Ascending aorta (tissue), 2 donors: ENCODE measurements around the gene SALL1. TPM values are rescaled to one million over a fixed set of nuclear protein-coding genes. Genes with fewer than 3 reads are reported as not detected.

Experiments used
- DNase-seq, 2 donors: peaks; one replicate each; pipeline ENCODE4 v3.0.0-alpha.2; 2019; ENCODE audit warnings: low spot score in 2 of 2
- H3K27ac ChIP-seq, 2 donors: fragments of 200-600 bp; sonication (generic); one replicate each; pipeline ENCODE4 v1.5.1; 2016 to 2017; ENCODE audit warnings: mild to moderate bottlenecking in 1 of 2
- H3K27me3 ChIP-seq: fragments of 200-600 bp; sonication (generic); one replicate; pipeline ENCODE4 v1.5.1; 2017
- H3K36me3 ChIP-seq, 2 donors: fragments of 200-600 bp; sonication (generic); one replicate each; pipeline ENCODE4 v1.5.1; 2016
- H3K4me1 ChIP-seq, 2 donors: fragments of 200-600 bp; sonication (generic); one replicate each; pipeline ENCODE4 v1.5.1; 2016 to 2017; ENCODE audit warnings: mild to moderate bottlenecking in 1 of 2
- H3K4me3 ChIP-seq, 2 donors: fragments of 200-600 bp; sonication (generic); one replicate each; pipeline ENCODE4 v1.5.1; 2016 to 2017; ENCODE audit warnings: mild to moderate bottlenecking in 1 of 2
- H3K9me3 ChIP-seq, 2 donors: fragments of 200-600 bp; sonication (generic); one replicate each; pipeline ENCODE4 v1.5.1; 2016
- intact Hi-C: fragments of 100-400 bp; cut with DNase I; formaldehyde crosslinking; loops from one replicate; pipeline ENCODE4 v1.15.1; 2023
- total RNA-seq: library from RNA; depleted of rRNA; stranded (reverse); fragments of >200 nt; gene quantifications from one replicate; pipeline ENCODE4 v1.1.0, GENCODE V29; 2016
- TF ChIP-seq, protein P1 (sequence below), 3 experiments: fragments of 200-600 bp in 2 of 3; fragments of 450-650 bp in 1 of 3; sonication (generic) in 2 of 3; IDR thresholded peaks; one replicate each; pipeline ENCODE4 v1.5.1; 2016 to 2019; ENCODE audit warnings: antibody characterized with exemption in 3 of 3, mild to moderate bottlenecking in 1 of 3, moderate library complexity in 1 of 3

Gene SALL1
- total RNA-seq, 1 donor from 2014 or later, result not detected

DNA sequence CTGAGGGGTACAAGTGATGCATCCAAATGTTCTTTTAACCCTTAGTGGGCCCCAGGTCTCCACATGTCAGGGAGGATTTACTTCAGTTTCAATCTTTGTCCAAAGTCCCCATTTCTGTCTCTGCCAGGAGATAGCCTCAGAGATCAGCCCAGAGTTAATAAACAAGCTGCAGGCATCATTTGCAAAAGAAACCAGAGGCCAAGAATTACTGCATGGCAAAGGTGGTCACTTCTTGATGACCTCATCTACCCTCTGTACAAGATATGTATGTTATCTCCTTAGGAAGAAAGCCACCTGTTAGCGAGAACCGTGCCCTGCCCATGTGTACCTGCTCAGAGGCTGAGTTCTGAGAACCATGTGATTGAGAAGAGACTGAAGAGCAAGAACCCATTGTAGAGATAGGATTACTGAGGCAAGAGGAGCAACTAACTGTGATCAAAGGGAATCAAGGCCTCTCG is 40.3 kb downstream of the SALL1 start:
- no peak overlapping the region for H3K27ac ChIP-seq
- no peaks in the 10 kb centered on the region for H3K9me3 ChIP-seq
- DNase-seq, result no peak
- H3K27me3 ChIP-seq, result no peaks in the 10 kb centered on the region
- H3K4me3 ChIP-seq, result no peak overlapping the region
- intact Hi-C loops, result no loop called here
- TF ChIP-seq, protein P1, sequence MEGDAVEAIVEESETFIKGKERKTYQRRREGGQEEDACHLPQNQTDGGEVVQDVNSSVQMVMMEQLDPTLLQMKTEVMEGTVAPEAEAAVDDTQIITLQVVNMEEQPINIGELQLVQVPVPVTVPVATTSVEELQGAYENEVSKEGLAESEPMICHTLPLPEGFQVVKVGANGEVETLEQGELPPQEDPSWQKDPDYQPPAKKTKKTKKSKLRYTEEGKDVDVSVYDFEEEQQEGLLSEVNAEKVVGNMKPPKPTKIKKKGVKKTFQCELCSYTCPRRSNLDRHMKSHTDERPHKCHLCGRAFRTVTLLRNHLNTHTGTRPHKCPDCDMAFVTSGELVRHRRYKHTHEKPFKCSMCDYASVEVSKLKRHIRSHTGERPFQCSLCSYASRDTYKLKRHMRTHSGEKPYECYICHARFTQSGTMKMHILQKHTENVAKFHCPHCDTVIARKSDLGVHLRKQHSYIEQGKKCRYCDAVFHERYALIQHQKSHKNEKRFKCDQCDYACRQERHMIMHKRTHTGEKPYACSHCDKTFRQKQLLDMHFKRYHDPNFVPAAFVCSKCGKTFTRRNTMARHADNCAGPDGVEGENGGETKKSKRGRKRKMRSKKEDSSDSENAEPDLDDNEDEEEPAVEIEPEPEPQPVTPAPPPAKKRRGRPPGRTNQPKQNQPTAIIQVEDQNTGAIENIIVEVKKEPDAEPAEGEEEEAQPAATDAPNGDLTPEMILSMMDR (IDR thresholded peaks at IDR 0.05), result no peak
- no peaks in the 10 kb centered on the region for H3K36me3 ChIP-seq
- no peaks in the 10 kb centered on the region for H3K4me1 ChIP-seq

- H3K4me3 ChIP-seq, result no peak overlapping the region
- no peak for DNase-seq
- H3K4me1 ChIP-seq, result no peaks in the 10 kb centered on the region
- no peaks in the 10 kb centered on the region for H3K27me3 ChIP-seq
- H3K36me3 ChIP-seq, result no peaks in the 10 kb centered on the region
- TF ChIP-seq, protein P1 (IDR thresholded peaks at IDR 0.05), result no peak
- H3K9me3 ChIP-seq, result no peaks in the 10 kb centered on the region
- H3K27ac ChIP-seq, result no peak overlapping the region
- intact Hi-C loops, result no loop called here
Measured at GRCh38 chr16:51109173-51109572, 41.9 kb downstream of the SALL1 start.

- TF ChIP-seq, protein P1 (IDR thresholded peaks at IDR 0.05), result no peak
- Histone ChIP-seq H3K27me3 (no peaks in the 10 kb centered on the region), H3K4me1 (no peaks in the 10 kb centered on the region), H3K36me3 (no peaks in the 10 kb centered on the region), H3K9me3 (no peaks in the 10 kb centered on the region), H3K27ac (no peak overlapping the region), H3K4me3 (no peak overlapping the region)
- intact Hi-C loops, result no loop called here
- no peak for DNase-seq
Measured at GRCh38 chr16:51107742-51108141, 43.3 kb downstream of the SALL1 start.

- no peaks in the 10 kb centered on the region for H3K27me3 ChIP-seq
- no peak for DNase-seq
- intact Hi-C loops, result no loop called here
- H3K36me3 ChIP-seq, result no peaks in the 10 kb centered on the region
- no peak overlapping the region for H3K27ac ChIP-seq
- H3K9me3 ChIP-seq, result no peaks in the 10 kb centered on the region
- no peak overlapping the region for H3K4me3 ChIP-seq
- TF ChIP-seq, protein P1 (IDR thresholded peaks at IDR 0.05), result no peak
- H3K4me1 ChIP-seq, result no peaks in the 10 kb centered on the region
Measured at GRCh38 chr16:51106535-51106934, 44.5 kb downstream of the SALL1 start.

GRCh38 chr16:51103590-51103989 is 47.5 kb downstream of the SALL1 start:
- H3K27ac ChIP-seq, result no peak overlapping the region
- H3K9me3 ChIP-seq, result no peaks in the 10 kb centered on the region
- H3K27me3 ChIP-seq, result no peaks in the 10 kb centered on the region
- no peaks in the 10 kb centered on the region for H3K4me1 ChIP-seq
- DNase-seq, result no peak
- no peak overlapping the region for H3K4me3 ChIP-seq
- intact Hi-C loops, result no loop called here
- no peaks in the 10 kb centered on the region for H3K36me3 ChIP-seq
- TF ChIP-seq, protein P1 (IDR thresholded peaks at IDR 0.05), result no peak

- DNase-seq, result no peak
- Histone ChIP-seq H3K9me3 (no peaks in the 10 kb centered on the region), H3K27me3 (no peaks in the 10 kb centered on the region), H3K4me1 (no peaks in the 10 kb centered on the region), H3K27ac (no peak overlapping the region), H3K4me3 (no peak overlapping the region), H3K36me3 (no peaks in the 10 kb centered on the region)
- intact Hi-C loops, result no loop called here
- TF ChIP-seq, protein P1 (IDR thresholded peaks at IDR 0.05), result no peak
Measured at GRCh38 chr16:51097729-51098128, 53.3 kb downstream of the SALL1 start.
